ENCODE results near the gene ERI3. TPM values are rescaled to one million over a fixed set of nuclear protein-coding genes. Genes with fewer than 3 reads are reported as not detected.

ERI3 gene
- total RNA-seq, 1 experiment from 2014 or later = 74.7 TPM

DNA sequence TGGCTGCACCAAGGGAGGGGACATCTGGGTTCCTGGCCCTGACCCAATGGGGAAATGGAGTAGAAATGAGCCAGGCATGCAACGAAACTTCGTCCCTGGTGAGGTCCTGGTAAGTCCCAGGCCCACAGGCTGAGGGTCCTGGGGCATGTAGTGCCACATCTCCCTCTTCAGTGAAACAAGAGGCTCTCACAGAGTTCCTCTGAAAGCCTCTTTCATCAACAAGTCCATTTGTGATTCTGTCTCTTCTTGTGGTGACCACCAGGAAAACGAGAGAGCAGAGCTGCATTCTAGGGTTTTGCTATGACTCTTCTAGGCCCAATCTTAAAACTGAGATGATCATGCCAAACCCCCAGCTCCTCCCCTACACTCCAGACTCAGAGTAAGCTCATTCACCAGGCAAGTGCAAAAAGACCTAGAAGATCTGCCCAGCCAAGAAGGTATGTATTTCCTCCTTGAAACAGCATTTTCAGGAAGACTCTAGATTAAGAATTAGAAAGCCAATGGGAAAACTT is 25.7 kb upstream of the ERI3 start:
- Mint-ChIP-seq H3K4me1 (peaks cover 18% of the 10 kb centered on the region), H3K36me3 (no peaks in the 10 kb centered on the region), H3K27me3 (ENCODE audit: low read depth) (peaks cover 4% of the 10 kb centered on the region), H3K27ac (no peak overlapping the region), H3K4me3 (no peak overlapping the region), H3K9me3 (no peaks in the 10 kb centered on the region)
- CTCF ChIA-PET = interaction anchor here (0.6 to 7.7 kb wide), 2 partner anchors 213 to 228 kb away, joined by 3 to 131 read pairs; no protein-coding TSS in a partner anchor
- POLR2A ChIA-PET = no interaction called here
- ATAC-seq (no peak), DNase-seq (ENCODE audit: low spot score) (no peak)
- TF ChIP-seq ATF1 (CRISPR knock-in tag; IDR thresholded peaks at IDR 0.05) = no peak
- TF ChIP-seq ZNF121 (CRISPR knock-in tag; IDR thresholded peaks at IDR 0.05) = no peak
- TF ChIP-seq, protein P1, sequence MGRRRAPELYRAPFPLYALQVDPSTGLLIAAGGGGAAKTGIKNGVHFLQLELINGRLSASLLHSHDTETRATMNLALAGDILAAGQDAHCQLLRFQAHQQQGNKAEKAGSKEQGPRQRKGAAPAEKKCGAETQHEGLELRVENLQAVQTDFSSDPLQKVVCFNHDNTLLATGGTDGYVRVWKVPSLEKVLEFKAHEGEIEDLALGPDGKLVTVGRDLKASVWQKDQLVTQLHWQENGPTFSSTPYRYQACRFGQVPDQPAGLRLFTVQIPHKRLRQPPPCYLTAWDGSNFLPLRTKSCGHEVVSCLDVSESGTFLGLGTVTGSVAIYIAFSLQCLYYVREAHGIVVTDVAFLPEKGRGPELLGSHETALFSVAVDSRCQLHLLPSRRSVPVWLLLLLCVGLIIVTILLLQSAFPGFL (CRISPR knock-in tag; IDR thresholded peaks at IDR 0.05; ENCODE audit: borderline replicate concordance) = no peak
- TF ChIP-seq, protein P2, sequence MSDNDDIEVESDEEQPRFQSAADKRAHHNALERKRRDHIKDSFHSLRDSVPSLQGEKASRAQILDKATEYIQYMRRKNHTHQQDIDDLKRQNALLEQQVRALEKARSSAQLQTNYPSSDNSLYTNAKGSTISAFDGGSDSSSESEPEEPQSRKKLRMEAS (CRISPR knock-in tag; IDR thresholded peaks at IDR 0.05) = no peak
- TF ChIP-seq JAZF1 (CRISPR knock-in tag; IDR thresholded peaks at IDR 0.05) = no peak
- no peak for TF ChIP-seq SMAD3 (CRISPR knock-in tag; IDR thresholded peaks at IDR 0.05; ENCODE audit: borderline replicate concordance)
- no peak for TF ChIP-seq ETV6 (CRISPR knock-in tag; IDR thresholded peaks at IDR 0.05)

DNA sequence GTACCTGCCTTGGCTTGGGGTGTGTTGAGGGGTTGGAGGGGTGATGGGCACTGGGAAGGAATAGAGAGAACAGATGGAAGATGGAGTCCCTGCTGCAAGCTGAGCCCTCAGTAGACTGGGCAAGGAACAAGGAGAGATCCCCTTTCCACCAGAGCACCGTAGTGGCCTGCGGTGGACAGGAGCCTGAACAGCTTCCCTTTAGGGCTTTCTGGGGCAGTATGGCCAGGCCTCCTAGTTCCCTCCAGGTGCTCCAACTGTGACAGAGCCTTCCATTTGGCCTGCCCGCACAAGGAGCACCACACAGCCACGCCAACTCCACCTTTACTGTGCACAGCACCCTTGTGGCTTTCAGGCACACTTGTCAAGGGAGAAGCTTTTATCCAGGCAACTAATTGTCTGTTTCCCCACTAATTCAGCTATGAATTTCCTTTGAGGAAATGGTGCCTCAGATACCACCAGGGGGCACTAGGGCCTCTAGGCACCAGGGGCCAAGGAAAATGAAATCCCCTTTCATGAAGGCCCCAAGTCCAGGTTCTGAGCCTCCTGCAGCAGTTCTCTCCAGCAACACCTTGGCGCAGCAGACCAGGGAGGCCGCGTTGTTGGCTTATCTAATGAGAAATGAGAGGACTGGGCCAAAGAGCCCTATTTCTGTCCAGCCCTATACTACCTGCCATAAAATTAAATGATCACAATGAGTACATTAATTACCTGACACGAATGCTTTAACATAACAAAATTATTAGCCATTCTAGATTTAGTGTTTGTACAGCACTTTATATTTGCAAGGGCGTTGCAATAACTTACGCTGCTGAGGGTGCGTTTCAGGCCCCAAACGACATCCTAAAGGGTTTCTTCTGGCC is 23.1 kb upstream of the ERI3 start:
- ChIA-PET POLR2A (interaction anchor here (1.0 to 1.3 kb wide), 4 partner anchors 63 to 165 kb away, joined by 3 to 5 read pairs (median 3); no protein-coding TSS in a partner anchor), CTCF (interaction anchor here (0.6 to 7.7 kb wide), 95 partner anchors 9 to 342 kb away, joined by 3 to 131 read pairs (median 6); partner anchors contain the start of genes ERI3 and RNF220)
- Mint-ChIP-seq H3K27ac (no peak overlapping the region), H3K9me3 (no peaks in the 10 kb centered on the region), H3K27me3 (ENCODE audit: low read depth) (peaks cover 4% of the 10 kb centered on the region), H3K36me3 (no peaks in the 10 kb centered on the region), H3K4me3 (no peak overlapping the region), H3K4me1 (peaks cover 15% of the 10 kb centered on the region)
- DNase-seq (ENCODE audit: low spot score) = peak; percentile 76
- TF ChIP-seq TEAD1 (CRISPR knock-in tag; IDR thresholded peaks at IDR 0.05) = peak; percentile 34; the same call in 1 of the 2 replicates
- no peak for TF ChIP-seq EMX1 (CRISPR knock-in tag; IDR thresholded peaks at IDR 0.05)
- no peak for TF ChIP-seq NFE2L1 (CRISPR knock-in tag; IDR thresholded peaks at IDR 0.05)
- no peak for TF ChIP-seq CBFB (CRISPR knock-in tag; IDR thresholded peaks at IDR 0.05; ENCODE audit: low read depth)
- TF ChIP-seq ZNF263 (CRISPR knock-in tag; IDR thresholded peaks at IDR 0.05; ENCODE audit: low read depth) = no peak
- TF ChIP-seq, protein P3, sequence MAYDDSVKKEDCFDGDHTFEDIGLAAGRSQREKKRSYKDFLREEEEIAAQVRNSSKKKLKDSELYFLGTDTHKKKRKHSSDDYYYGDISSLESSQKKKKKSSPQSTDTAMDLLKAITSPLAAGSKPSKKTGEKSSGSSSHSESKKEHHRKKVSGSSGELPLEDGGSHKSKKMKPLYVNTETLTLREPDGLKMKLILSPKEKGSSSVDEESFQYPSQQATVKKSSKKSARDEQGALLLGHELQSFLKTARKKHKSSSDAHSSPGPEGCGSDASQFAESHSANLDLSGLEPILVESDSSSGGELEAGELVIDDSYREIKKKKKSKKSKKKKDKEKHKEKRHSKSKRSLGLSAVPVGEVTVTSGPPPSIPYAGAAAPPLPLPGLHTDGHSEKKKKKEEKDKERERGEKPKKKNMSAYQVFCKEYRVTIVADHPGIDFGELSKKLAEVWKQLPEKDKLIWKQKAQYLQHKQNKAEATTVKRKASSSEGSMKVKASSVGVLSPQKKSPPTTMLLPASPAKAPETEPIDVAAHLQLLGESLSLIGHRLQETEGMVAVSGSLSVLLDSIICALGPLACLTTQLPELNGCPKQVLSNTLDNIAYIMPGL (CRISPR knock-in tag; IDR thresholded peaks at IDR 0.05) = no peak
- TF ChIP-seq, protein P4, sequence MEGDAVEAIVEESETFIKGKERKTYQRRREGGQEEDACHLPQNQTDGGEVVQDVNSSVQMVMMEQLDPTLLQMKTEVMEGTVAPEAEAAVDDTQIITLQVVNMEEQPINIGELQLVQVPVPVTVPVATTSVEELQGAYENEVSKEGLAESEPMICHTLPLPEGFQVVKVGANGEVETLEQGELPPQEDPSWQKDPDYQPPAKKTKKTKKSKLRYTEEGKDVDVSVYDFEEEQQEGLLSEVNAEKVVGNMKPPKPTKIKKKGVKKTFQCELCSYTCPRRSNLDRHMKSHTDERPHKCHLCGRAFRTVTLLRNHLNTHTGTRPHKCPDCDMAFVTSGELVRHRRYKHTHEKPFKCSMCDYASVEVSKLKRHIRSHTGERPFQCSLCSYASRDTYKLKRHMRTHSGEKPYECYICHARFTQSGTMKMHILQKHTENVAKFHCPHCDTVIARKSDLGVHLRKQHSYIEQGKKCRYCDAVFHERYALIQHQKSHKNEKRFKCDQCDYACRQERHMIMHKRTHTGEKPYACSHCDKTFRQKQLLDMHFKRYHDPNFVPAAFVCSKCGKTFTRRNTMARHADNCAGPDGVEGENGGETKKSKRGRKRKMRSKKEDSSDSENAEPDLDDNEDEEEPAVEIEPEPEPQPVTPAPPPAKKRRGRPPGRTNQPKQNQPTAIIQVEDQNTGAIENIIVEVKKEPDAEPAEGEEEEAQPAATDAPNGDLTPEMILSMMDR (IDR thresholded peaks at IDR 0.05) = peak; percentile 63
- ATAC-seq = peak; percentile 85

DNA sequence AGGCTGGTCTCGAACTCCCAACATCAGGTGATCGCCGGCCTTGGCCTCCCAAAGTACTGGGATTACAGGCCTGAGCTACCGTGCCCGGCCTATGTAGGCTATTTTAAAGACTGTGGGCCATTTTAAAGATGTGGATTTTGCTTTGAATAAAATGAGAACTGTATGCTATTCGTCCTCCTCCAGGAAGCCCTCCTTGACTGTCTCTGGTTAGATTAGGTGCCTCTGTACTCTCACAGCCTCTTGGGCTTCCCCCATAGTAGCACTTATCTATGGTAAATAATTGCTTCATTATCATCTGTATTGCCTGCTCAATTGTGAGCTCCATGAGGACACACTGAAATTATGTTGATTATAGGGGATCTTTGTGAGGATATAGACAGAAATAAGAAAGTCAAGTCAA is 20.5 kb upstream of the ERI3 start:
- CTCF ChIA-PET = interaction anchor here (4.8 to 7.7 kb wide), 2 partner anchors 168 to 218 kb away, joined by 44 to 131 read pairs; no protein-coding TSS in a partner anchor
- peaks cover 5% of the 10 kb centered on the region for H3K27me3 Mint-ChIP-seq (ENCODE audit: low read depth)
- TF ChIP-seq, protein P5, sequence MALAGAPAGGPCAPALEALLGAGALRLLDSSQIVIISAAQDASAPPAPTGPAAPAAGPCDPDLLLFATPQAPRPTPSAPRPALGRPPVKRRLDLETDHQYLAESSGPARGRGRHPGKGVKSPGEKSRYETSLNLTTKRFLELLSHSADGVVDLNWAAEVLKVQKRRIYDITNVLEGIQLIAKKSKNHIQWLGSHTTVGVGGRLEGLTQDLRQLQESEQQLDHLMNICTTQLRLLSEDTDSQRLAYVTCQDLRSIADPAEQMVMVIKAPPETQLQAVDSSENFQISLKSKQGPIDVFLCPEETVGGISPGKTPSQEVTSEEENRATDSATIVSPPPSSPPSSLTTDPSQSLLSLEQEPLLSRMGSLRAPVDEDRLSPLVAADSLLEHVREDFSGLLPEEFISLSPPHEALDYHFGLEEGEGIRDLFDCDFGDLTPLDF (CRISPR knock-in tag; IDR thresholded peaks at IDR 0.05) = no peak
- TF ChIP-seq SP1 (CRISPR knock-in tag; conservative IDR thresholded peaks at IDR 0.05) (no peak), TP53 (CRISPR knock-in tag; IDR thresholded peaks at IDR 0.05) (no peak), TCF7 (CRISPR knock-in tag; IDR thresholded peaks at IDR 0.05; ENCODE audit: low read depth) (no peak), NFATC4 (CRISPR knock-in tag; IDR thresholded peaks at IDR 0.05) (no peak), NFYB (CRISPR knock-in tag; conservative IDR thresholded peaks at IDR 0.05; ENCODE audit: low read depth) (no peak)
- TF ChIP-seq, protein P6, sequence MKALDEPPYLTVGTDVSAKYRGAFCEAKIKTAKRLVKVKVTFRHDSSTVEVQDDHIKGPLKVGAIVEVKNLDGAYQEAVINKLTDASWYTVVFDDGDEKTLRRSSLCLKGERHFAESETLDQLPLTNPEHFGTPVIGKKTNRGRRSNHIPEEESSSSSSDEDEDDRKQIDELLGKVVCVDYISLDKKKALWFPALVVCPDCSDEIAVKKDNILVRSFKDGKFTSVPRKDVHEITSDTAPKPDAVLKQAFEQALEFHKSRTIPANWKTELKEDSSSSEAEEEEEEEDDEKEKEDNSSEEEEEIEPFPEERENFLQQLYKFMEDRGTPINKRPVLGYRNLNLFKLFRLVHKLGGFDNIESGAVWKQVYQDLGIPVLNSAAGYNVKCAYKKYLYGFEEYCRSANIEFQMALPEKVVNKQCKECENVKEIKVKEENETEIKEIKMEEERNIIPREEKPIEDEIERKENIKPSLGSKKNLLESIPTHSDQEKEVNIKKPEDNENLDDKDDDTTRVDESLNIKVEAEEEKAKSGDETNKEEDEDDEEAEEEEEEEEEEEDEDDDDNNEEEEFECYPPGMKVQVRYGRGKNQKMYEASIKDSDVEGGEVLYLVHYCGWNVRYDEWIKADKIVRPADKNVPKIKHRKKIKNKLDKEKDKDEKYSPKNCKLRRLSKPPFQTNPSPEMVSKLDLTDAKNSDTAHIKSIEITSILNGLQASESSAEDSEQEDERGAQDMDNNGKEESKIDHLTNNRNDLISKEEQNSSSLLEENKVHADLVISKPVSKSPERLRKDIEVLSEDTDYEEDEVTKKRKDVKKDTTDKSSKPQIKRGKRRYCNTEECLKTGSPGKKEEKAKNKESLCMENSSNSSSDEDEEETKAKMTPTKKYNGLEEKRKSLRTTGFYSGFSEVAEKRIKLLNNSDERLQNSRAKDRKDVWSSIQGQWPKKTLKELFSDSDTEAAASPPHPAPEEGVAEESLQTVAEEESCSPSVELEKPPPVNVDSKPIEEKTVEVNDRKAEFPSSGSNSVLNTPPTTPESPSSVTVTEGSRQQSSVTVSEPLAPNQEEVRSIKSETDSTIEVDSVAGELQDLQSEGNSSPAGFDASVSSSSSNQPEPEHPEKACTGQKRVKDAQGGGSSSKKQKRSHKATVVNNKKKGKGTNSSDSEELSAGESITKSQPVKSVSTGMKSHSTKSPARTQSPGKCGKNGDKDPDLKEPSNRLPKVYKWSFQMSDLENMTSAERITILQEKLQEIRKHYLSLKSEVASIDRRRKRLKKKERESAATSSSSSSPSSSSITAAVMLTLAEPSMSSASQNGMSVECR (CRISPR knock-in tag; IDR thresholded peaks at IDR 0.05; ENCODE audit: borderline replicate concordance) = no peak

More for the DNA sequence above, 20.5 kb upstream of the ERI3 start:
- Mint-ChIP-seq H3K4me1 (peaks cover 15% of the 10 kb centered on the region), H3K27ac (no peak overlapping the region), H3K4me3 (no peak overlapping the region), H3K9me3 (no peaks in the 10 kb centered on the region), H3K36me3 (no peaks in the 10 kb centered on the region)
- DNase-seq (ENCODE audit: low spot score) = no peak
- ATAC-seq = no peak
- POLR2A ChIA-PET = no interaction called here

Measured in WTC11 (cell line).